Erythroblast (primary cell): ENCODE measurements around the gene E2F1.

Experiments
- GATA1 ChIP-seq: IDR thresholded peaks from 2 replicates; pipeline ENCODE4 v1.6.1; 2011; ENCODE audit warnings: low read depth, mild to moderate bottlenecking, control low read depth, low read length, moderate library complexity
- POLR2A ChIP-seq: IDR thresholded peaks from 2 replicates; pipeline ENCODE4 v1.6.1; 2011; ENCODE audit warnings: mild to moderate bottlenecking, low read length

DNA sequence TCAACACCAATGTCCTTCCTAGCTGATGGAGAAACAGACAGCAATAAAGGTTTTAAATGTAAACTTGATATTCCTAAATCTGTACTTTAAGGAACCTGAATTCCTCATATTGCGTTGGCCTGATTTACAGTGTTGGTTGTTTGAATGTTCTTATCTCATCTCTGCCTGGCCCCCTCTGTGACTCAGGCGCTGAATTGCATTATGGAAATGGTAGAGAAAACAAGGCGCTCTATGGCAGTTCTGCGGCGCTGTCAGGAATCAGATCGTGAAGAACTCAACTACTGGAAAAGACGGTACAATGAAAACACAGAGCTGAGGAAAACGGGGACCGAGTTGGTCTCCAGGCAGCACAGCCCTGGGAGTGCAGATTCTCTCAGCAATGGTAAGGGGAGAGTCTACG is 56.7 kb downstream of the E2F1 start:
- no peak for TF ChIP-seq POLR2A
- TF ChIP-seq GATA1, result no peak
